ENCODE results near the gene TALDO1. TPM values are rescaled to one million over a fixed set of nuclear protein-coding genes. Genes with fewer than 3 reads are reported as not detected.

Gene TALDO1
- total RNA-seq, 1 donor from 2014 or later, result 207 TPM

GRCh38 chr11:760236-760635 lies 13.0 kb downstream of the TALDO1 start:
- DNase-seq (ENCODE audit: low read depth), result no peak
- no peak for TF ChIP-seq CTCF (IDR thresholded peaks at IDR 0.05; ENCODE audit: insufficient read depth, low read length, poor library complexity, severe bottlenecking)
- Histone ChIP-seq H3K4me3 (ENCODE audit: low read depth, low read length) (no peak overlapping the region), H3K36me3 (ENCODE audit: control insufficient read depth, insufficient read depth, low read length) (peaks cover 6% of the 10 kb centered on the region), H3K27me3 (ENCODE audit: control insufficient read depth, insufficient read depth, low read length) (no peaks in the 10 kb centered on the region)

DNA sequence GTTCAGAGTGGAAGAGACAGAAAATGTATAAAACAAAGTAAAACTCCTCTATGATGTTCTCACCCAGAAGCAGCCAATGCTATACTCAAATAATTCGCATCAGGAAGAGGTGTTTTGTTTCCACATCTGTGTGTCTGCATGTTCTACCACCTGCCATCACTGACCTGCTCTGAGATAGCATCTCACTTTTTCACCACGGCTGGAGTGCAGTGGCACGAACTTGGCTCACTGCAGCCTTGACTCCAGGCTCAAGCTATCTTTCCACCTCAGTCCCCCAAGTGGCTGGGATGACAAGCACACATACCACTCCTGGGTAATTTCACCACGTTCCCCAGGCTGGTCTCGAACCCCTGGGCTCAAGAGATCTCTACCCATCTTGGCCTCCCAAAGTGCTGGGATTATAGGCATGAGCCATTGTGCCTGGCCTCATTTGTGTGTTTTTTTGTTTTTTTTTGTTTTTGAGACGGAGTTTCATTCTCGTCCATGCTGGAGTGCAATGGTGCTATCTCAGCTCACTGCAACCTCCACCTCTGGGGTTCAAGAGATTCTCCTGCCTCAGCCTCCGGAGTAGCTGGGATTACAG lies 14.4 kb downstream of the TALDO1 start:
- peaks cover 9% of the 10 kb centered on the region for H3K36me3 ChIP-seq (ENCODE audit: control insufficient read depth, insufficient read depth, low read length)
- no peak for TF ChIP-seq CTCF (IDR thresholded peaks at IDR 0.05; ENCODE audit: insufficient read depth, low read length, poor library complexity, severe bottlenecking)
- no peaks in the 10 kb centered on the region for H3K27me3 ChIP-seq (ENCODE audit: control insufficient read depth, insufficient read depth, low read length)
- no peak for DNase-seq (ENCODE audit: low read depth)
- H3K4me3 ChIP-seq (ENCODE audit: low read depth, low read length), result no peak overlapping the region

DNA sequence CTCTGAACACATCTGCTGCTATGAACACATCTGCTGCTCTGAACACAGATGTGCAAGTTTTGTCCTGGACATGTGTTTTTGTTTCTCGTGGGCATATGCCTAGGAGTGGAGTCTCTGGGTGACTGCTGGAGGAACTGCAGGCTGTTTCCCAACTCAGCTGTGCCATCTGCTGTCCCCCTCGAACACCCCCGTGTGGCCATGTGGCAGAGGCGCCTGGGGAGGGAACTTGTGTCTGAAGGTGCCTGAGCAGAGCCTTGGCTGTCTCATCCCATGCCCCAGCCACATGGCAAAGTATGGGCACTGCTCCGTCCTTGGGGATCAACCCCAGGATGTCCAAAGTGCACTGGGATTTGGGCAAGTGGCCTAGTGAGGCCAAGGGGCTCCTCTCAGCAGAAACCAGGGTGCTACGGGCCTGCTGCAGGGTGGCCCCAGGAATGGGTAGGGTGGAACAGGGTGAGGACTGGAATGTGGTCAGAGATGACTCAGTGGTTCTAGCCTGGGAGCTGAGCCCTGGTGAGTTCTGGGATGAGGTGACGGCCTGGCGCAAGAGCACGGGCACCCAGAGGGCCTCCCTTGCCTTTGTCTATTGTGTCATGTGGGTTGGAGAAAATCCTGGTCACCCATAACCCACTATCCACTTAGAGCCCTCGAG lies 15.3 kb downstream of the TALDO1 start:
- H3K4me3 ChIP-seq (ENCODE audit: low read depth, low read length), result no peak overlapping the region
- peaks cover 8% of the 10 kb centered on the region for H3K36me3 ChIP-seq (ENCODE audit: control insufficient read depth, insufficient read depth, low read length)
- peak; percentile 14 for TF ChIP-seq CTCF (IDR thresholded peaks at IDR 0.05; ENCODE audit: insufficient read depth, low read length, poor library complexity, severe bottlenecking)
- DNase-seq (ENCODE audit: low read depth), result no peak
- H3K27me3 ChIP-seq (ENCODE audit: control insufficient read depth, insufficient read depth, low read length), result no peaks in the 10 kb centered on the region

GRCh38 chr11:763073-763463 lies 15.8 kb downstream of the TALDO1 start:
- Histone ChIP-seq H3K27me3 (ENCODE audit: control insufficient read depth, insufficient read depth, low read length) (no peaks in the 10 kb centered on the region), H3K4me3 (ENCODE audit: low read depth, low read length) (no peak overlapping the region), H3K36me3 (ENCODE audit: control insufficient read depth, insufficient read depth, low read length) (peaks cover 8% of the 10 kb centered on the region)
- TF ChIP-seq CTCF (IDR thresholded peaks at IDR 0.05; ENCODE audit: insufficient read depth, low read length, poor library complexity, severe bottlenecking), result no peak
- no peak for DNase-seq (ENCODE audit: low read depth)

- Histone ChIP-seq H3K27me3 (ENCODE audit: control insufficient read depth, insufficient read depth, low read length) (no peaks in the 10 kb centered on the region), H3K4me3 (ENCODE audit: low read depth, low read length) (no peak overlapping the region), H3K36me3 (ENCODE audit: control insufficient read depth, insufficient read depth, low read length) (peaks cover 8% of the 10 kb centered on the region)
- TF ChIP-seq CTCF (IDR thresholded peaks at IDR 0.05; ENCODE audit: insufficient read depth, low read length, poor library complexity, severe bottlenecking), result no peak
- DNase-seq (ENCODE audit: low read depth), result no peak
These were observed 16.5 kb downstream of the TALDO1 start for GRCh38 chr11:763549-764321.

Data from kidney epithelial cell (primary cell).